ENCODE results near the gene ADAMTS12.

DNA sequence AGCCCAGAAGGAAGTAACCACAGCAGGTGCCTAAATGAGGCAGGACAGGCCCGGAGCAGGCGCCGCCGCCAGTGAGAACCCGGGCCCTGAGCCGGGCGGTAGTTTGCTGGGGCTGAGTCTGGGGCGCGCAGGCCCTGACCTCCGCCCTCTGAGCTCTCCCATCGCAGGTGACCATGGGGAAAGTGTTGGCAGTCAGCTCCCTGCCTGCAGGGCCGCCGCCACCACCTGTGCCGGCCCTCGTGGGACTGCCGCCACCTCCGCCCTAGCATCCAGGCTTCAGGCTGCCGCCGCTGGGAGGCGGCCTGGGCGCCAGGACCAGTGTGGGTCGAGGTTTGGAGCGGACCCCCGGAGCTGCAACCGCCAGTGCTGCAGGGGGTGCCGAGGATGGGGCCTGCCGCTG, 389.9 kb downstream of the ADAMTS12 start:
- TF ChIP-seq GATA3 (IDR thresholded peaks at IDR 0.05; ENCODE audit: low read depth, low read length) (no peak), GATA2 (IDR thresholded peaks at IDR 0.05; ENCODE audit: low read depth, low read length) (no peak)

All from SH-SY5Y (cell line).